Measurements from ENCODE around the gene SLC22A12.

The SLC22A12 gene

DNA sequence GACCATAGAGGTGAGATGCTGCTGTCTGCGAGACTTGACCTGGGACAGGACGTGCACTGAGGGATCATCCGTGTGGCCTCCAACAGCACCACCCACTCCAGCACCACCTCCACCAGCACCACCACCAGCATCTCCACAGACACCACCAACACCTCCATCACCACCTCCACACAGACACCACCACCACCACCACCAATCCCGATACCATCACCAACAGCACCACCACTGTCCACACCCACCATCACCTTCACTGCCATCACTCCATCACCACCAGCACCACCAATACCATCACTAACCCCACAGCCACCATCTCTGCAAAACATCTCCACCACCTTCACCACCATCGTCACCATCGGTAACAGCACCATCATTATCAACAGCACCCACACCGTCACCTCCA lies 26.6 kb upstream of the SLC22A12 start:
- no peak for DNase-seq (ENCODE audit: low read depth)
- no peaks in the 10 kb centered on the region for H3K9me3 ChIP-seq (ENCODE audit: control insufficient read depth, low read length)
- peaks cover 19% of the 10 kb centered on the region for H3K27me3 ChIP-seq (replicated peaks; ENCODE audit: control insufficient read depth, insufficient read depth, low read length)
- H3K36me3 ChIP-seq (ENCODE audit: control insufficient read depth, insufficient read depth, low read length, severe bottlenecking), result no peaks in the 10 kb centered on the region
- no peak overlapping the region for H3K4me3 ChIP-seq (ENCODE audit: low read length)
- peaks cover 5% of the 10 kb centered on the region for H3K4me1 ChIP-seq (ENCODE audit: control insufficient read depth, insufficient read depth, low read length)
- no peak overlapping the region for H3K9ac ChIP-seq (ENCODE audit: low read length)

DNA sequence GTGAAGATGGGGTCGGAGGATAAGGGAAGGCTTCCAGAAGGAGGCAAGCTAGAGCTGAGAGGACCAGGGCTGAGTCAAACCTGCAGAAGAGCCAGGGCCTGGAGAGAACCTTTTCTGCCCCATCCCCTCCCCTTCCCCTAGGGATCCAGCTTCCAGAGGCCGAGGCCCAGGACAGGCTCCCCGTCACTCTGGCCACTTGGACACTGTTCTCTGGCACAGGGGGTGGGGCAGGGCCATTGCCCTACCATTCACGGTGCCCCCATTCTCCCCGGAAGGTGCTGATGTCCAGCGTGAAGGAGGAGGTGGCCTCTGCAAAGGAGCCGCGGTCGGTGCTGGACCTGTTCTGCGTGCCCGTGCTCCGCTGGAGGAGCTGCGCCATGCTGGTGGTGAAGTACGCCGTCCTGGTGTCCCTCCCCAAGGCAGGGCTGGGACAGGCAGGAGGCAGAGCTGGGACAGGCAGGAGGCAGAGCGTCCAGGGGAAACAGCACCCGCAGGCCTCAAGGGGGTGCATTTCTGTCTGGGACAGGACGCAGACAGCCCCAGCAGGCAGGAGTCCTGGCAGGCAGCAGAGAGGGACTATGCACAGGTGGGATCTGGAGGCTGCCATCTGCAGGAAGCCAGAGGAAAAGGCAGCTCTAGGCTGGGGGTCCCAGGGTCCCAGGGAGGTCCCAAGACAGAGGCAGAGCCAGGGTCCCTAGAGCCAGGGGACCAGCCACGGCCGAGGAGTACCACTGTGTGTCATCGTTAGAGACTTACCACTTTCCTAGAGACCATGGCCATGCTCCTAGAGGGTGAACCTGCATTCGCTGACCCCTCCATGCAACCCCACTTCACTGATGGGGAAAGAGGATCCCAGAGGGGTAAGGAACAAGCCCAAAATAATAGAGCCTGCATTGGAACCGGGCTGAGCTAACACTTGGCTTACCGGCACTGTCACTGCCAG lies 25.8 kb upstream of the SLC22A12 start:
- Histone ChIP-seq H3K36me3 (ENCODE audit: control insufficient read depth, insufficient read depth, low read length, severe bottlenecking) (no peaks in the 10 kb centered on the region), H3K9me3 (ENCODE audit: control insufficient read depth, low read length) (no peaks in the 10 kb centered on the region), H3K4me1 (ENCODE audit: control insufficient read depth, insufficient read depth, low read length) (peaks cover 5% of the 10 kb centered on the region), H3K9ac (ENCODE audit: low read length) (no peak overlapping the region), H3K4me3 (ENCODE audit: low read length) (no peak overlapping the region), H3K27me3 (replicated peaks; ENCODE audit: control insufficient read depth, insufficient read depth, low read length) (peaks cover 22% of the 10 kb centered on the region)
- no peak for DNase-seq (ENCODE audit: low read depth)

DNA sequence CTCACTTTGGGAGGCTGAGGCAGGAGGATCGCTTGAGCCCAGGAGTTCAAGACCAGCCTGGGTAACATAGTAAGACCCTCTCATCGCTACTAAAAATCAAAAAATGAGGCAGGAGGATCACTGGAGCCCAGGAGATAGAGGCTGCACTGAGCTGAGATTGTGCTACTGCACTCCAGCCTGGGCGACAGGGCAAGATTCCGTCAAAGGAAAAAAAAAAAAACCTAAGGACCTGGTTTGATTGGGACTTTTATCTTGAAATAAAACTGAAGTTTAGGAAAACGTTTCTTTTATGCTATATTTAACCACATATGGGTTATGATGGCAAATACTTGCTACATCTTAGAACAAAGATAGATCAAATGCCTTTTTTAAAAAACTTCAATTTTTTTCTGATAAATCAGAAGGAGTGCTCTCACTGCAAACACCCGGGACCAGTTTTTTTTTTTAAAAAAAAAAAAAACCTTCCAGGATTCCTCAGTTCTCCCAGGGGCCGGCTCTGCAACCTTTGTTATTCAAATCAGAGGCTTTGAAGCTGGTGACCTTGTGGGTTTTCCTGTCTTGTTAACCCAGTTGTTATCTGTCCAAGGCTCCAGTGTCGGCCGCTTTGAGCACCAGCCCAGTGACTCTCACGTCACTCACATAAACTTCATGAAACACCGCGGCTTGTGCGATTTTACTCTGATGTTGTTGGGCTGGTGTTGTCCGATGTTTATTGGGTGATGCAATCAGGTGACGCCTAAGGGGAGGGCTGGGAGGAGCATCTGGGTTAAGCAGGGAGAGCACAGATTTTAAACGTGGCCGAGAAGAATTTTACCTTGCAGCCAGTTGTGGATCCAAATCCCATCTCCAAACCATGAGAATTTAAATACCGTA lies 24.7 kb upstream of the SLC22A12 start:
- Histone ChIP-seq H3K4me3 (ENCODE audit: low read length) (peak overlapping the region; percentile 59), H3K36me3 (ENCODE audit: control insufficient read depth, insufficient read depth, low read length, severe bottlenecking) (no peaks in the 10 kb centered on the region), H3K9me3 (ENCODE audit: control insufficient read depth, low read length) (no peaks in the 10 kb centered on the region), H3K9ac (ENCODE audit: low read length) (peak overlapping the region; percentile 29), H3K4me1 (ENCODE audit: control insufficient read depth, insufficient read depth, low read length) (peaks cover 5% of the 10 kb centered on the region), H3K27me3 (replicated peaks; ENCODE audit: control insufficient read depth, insufficient read depth, low read length) (peaks cover 12% of the 10 kb centered on the region)
- peak; percentile 72 for DNase-seq (ENCODE audit: low read depth)

DNA sequence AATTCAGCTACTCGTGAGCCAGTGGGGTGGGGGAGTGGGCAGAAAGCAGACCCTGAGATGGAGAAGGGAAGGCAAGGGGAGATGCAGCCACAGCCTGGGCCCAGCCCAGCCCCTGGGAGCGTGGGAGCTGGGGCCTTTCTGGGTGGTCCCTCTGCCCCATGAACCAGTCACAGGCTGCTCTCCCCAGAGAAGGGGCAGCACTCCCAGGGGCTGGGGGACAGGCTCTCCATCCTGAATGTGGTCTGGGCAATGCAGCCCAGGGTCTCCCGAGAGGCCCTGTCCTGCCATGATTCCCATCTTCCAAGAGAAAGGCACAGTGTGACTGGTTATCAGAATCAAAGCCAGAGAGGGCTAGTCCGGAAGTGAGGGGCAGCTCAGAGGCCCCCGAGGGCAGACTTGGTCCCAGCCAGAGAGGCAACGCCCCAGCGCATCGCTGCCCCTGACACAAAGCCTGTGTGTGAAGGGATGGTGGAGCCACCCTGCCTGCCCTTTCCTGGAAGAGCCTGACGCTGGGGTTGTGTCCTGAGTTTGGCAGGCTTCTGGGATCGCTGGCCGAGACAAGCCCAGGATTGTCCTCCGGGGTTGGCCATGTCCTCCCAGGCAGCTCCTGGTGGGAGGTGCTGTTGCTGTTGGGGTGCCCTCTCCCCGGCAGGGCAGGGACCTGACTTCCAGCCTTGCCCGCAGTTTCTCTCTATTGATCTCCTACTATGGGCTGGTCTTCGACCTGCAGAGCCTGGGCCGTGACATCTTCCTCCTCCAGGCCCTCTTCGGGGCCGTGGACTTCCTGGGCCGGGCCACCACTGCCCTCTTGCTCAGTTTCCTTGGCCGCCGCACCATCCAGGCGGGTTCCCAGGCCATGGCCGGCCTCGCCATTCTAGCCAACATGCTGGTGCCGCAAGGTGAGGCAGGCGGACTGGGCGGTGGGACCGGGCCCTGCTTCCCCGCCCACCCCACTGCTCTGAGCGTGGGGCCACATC lies 23.8 kb upstream of the SLC22A12 start:
- DNase-seq (ENCODE audit: low read depth), result no peak
- H3K4me3 ChIP-seq (ENCODE audit: low read length), result no peak overlapping the region
- H3K4me1 ChIP-seq (ENCODE audit: control insufficient read depth, insufficient read depth, low read length), result peaks cover 5% of the 10 kb centered on the region
- no peaks in the 10 kb centered on the region for H3K9me3 ChIP-seq (ENCODE audit: control insufficient read depth, low read length)
- H3K9ac ChIP-seq (ENCODE audit: low read length), result peak overlapping the region; percentile 29
- peaks cover 12% of the 10 kb centered on the region for H3K27me3 ChIP-seq (replicated peaks; ENCODE audit: control insufficient read depth, insufficient read depth, low read length)
- H3K36me3 ChIP-seq (ENCODE audit: control insufficient read depth, insufficient read depth, low read length, severe bottlenecking), result no peaks in the 10 kb centered on the region

DNA sequence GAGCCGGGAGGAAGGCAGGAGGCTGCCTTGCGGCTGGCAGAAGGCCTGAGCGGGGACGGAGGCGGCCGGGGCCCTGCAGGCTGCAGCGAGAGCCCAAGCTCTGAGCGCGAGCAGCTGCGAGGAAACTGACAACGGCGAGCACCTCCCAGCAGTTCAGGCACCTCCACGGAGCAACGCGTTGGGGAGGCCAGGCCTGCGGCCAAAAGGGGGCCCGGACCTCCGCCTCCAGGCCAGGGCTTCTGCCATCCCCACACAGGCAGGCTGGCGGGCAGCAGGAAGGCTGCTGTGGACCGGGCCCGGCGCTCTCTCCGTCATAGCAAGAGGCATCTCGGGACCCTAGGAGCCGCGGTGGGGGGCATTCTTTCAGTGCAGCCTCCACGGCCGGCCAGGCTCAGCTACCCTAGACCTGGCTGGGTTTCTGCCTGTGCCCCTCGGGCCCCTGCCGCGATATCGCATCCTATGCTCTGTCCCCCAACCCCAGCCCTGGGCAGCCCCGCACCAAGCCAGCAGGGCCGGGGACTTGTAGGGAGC lies 22.9 kb upstream of the SLC22A12 start:
- no peak for DNase-seq (ENCODE audit: low read depth)
- H3K4me1 ChIP-seq (ENCODE audit: control insufficient read depth, insufficient read depth, low read length), result peaks cover 5% of the 10 kb centered on the region
- peaks cover 12% of the 10 kb centered on the region for H3K27me3 ChIP-seq (replicated peaks; ENCODE audit: control insufficient read depth, insufficient read depth, low read length)
- no peaks in the 10 kb centered on the region for H3K9me3 ChIP-seq (ENCODE audit: control insufficient read depth, low read length)
- no peak overlapping the region for H3K4me3 ChIP-seq (ENCODE audit: low read length)
- no peak overlapping the region for H3K9ac ChIP-seq (ENCODE audit: low read length)
- H3K36me3 ChIP-seq (ENCODE audit: control insufficient read depth, insufficient read depth, low read length, severe bottlenecking), result no peaks in the 10 kb centered on the region

DNA sequence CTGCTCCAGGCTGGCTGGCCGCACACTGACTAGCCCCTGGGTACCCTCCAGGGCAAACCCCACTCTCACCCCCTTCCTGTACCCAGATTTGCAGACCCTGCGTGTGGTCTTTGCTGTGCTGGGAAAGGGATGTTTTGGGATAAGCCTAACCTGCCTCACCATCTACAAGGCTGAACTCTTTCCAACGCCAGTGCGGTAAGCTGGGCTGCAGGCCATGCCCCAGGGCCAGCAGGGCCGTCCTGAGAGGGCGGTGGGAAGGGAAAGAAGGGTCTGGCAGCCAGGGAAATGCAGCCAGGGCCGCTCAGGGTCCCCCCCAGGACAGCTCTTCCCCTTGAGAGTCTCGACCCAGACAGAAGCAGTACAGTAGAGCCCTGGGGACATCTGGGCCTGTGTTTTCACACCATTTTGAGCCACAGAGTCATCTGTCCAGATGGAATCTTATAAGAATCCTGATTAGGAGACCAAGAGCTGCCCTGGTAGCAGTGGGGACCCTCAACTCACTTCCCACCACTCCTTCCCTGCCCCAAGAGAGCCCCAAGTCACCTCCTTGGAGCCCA lies 22.4 kb upstream of the SLC22A12 start:
- no peaks in the 10 kb centered on the region for H3K9me3 ChIP-seq (ENCODE audit: control insufficient read depth, low read length)
- H3K27me3 ChIP-seq (replicated peaks; ENCODE audit: control insufficient read depth, insufficient read depth, low read length), result peaks cover 12% of the 10 kb centered on the region
- peaks cover 5% of the 10 kb centered on the region for H3K4me1 ChIP-seq (ENCODE audit: control insufficient read depth, insufficient read depth, low read length)
- H3K36me3 ChIP-seq (ENCODE audit: control insufficient read depth, insufficient read depth, low read length, severe bottlenecking), result no peaks in the 10 kb centered on the region
- DNase-seq (ENCODE audit: low read depth), result no peak
- H3K4me3 ChIP-seq (ENCODE audit: low read length), result no peak overlapping the region
- H3K9ac ChIP-seq (ENCODE audit: low read length), result no peak overlapping the region

DNA sequence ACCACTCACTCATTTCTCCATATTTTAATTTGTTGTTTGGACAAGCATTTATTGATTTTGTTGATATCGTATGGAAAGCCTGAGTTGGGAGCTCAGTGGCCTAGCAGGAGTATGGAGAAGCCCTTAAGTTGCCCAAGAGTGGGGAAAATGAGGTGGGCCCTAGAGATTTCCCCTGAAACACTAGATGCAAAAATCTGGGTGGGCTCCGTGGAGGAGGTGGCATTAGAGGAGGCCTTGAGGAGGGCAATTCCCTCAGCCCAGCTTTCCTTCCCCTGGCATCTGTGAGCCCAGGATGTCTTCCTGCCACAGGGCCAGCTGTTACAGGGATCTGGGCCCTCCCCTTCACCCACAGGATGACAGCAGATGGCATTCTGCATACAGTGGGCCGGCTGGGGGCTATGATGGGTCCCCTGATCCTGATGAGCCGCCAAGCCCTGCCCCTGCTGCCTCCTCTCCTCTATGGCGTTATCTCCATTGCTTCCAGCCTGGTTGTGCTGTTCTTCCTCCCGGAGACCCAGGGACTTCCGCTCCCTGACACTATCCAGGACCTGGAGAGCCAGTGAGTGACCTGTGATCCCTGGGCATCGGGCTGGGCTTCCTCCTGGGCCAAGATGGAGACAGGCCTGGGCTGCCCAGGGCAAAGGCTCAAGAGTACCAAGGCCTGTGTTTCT lies 21.6 kb upstream of the SLC22A12 start:
- peaks cover 5% of the 10 kb centered on the region for H3K4me1 ChIP-seq (ENCODE audit: control insufficient read depth, insufficient read depth, low read length)
- no peaks in the 10 kb centered on the region for H3K36me3 ChIP-seq (ENCODE audit: control insufficient read depth, insufficient read depth, low read length, severe bottlenecking)
- H3K9ac ChIP-seq (ENCODE audit: low read length), result no peak overlapping the region
- no peak overlapping the region for H3K4me3 ChIP-seq (ENCODE audit: low read length)
- H3K9me3 ChIP-seq (ENCODE audit: control insufficient read depth, low read length), result no peaks in the 10 kb centered on the region
- H3K27me3 ChIP-seq (replicated peaks; ENCODE audit: control insufficient read depth, insufficient read depth, low read length), result peaks cover 11% of the 10 kb centered on the region
- DNase-seq (ENCODE audit: low read depth), result no peak

DNA sequence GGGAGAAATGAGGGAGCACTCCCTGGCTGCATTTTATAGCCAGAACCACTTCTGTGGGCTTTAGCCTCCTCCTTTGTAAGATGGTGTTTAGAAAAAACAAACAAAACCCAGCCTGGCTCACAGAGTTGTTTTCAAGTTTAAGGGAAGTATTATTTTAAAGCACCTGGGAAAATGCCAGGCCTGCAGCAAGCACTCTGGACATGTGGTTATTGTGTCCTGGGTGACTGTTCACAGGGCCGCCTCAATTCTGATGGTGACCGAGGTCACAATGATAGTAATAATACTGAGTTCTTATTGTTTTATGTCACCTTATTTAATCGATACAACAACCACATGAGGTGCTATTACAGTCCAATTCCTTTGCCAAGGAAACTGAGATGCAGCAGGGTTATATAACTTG lies 20.7 kb upstream of the SLC22A12 start:
- no peaks in the 10 kb centered on the region for H3K36me3 ChIP-seq (ENCODE audit: control insufficient read depth, insufficient read depth, low read length, severe bottlenecking)
- H3K9me3 ChIP-seq (ENCODE audit: control insufficient read depth, low read length), result no peaks in the 10 kb centered on the region
- no peak for DNase-seq (ENCODE audit: low read depth)
- no peak overlapping the region for H3K4me3 ChIP-seq (ENCODE audit: low read length)
- peaks cover 5% of the 10 kb centered on the region for H3K4me1 ChIP-seq (ENCODE audit: control insufficient read depth, insufficient read depth, low read length)
- peaks cover 8% of the 10 kb centered on the region for H3K27me3 ChIP-seq (replicated peaks; ENCODE audit: control insufficient read depth, insufficient read depth, low read length)
- no peak overlapping the region for H3K9ac ChIP-seq (ENCODE audit: low read length)

DNA sequence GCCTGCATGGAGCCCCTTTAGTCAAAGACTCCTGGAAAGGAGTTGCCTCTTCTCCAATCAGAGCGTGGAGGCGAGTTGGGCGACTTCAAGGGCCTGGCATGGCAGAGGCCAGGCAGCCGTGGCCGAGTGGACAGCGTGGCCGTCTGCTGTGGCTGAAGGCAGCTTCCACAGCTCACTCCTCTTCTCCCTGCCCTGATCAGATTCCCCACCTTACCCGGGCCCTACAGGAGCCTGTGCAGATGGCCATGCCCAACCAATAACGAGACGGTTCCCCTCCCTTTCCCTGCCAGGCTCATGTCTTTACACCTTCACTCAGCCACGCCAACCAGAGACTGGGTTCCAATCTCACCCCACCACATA lies 20.0 kb upstream of the SLC22A12 start:
- Histone ChIP-seq H3K36me3 (ENCODE audit: control insufficient read depth, insufficient read depth, low read length, severe bottlenecking) (no peaks in the 10 kb centered on the region), H3K9me3 (ENCODE audit: control insufficient read depth, low read length) (no peaks in the 10 kb centered on the region), H3K4me1 (ENCODE audit: control insufficient read depth, insufficient read depth, low read length) (peaks cover 5% of the 10 kb centered on the region), H3K9ac (ENCODE audit: low read length) (no peak overlapping the region), H3K27me3 (replicated peaks; ENCODE audit: control insufficient read depth, insufficient read depth, low read length) (peaks cover 8% of the 10 kb centered on the region), H3K4me3 (ENCODE audit: low read length) (no peak overlapping the region)
- no peak for DNase-seq (ENCODE audit: low read depth)

Measured in adipocyte (in vitro differentiated cells).